Umbilical cord (tissue), 2 donors: ENCODE measurements around the gene RPE65. TPM values are rescaled to one million over a fixed set of nuclear protein-coding genes. Genes with fewer than 3 reads are reported as not detected.
"Not testable (repeated sequence)": the region's sequence is repeated elsewhere in the genome, so short reads cannot be mapped to it uniquely, and the experiment has no call there.

Experiments
- DNase-seq: peaks from one replicate; pipeline ENCODE4 v3.0.0-alpha.2; 2015; ENCODE audit warnings: low spot score
- total RNA-seq: library from RNA; depleted of rRNA; stranded (reverse); fragments of >200 nt; gene quantifications from one replicate; pipeline ENCODE4 v1.2.3, GENCODE V29; 2014; ENCODE audit warnings: low replicate concordance; ENCODE audit not compliant: insufficient read depth

The RPE65 gene
- total RNA-seq, 1 donor from 2014 or later, result 10.1 TPM

DNA sequence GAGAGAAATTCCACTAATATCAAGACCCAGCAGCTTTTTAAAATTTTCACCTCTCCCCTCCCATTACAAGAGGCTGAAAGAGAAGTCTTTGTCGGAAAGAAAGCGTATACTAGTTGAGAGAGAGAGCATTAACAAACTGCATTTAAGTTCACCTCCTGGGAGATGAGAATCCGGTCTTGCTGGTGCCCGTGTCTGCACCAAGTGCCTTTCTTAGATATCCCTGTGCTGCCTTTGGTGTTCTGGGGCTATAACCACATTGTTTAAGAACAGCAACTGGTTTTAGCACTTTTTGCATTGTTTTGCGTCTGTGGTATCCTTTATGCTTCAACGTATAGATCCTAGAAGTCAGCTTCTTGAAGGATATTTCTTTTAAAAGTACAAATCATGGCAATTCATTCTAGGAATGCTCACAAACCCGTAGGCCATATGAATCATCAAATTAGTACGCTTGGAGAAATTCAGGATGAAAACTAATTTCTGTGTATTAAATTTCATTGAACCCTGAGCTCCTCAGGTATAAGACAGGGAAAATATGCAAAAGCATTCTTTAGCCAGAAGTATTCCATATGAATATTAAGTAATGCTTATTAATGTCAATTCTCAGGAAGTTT, 3.4 kb upstream of the RPE65 start:
- no peak for DNase-seq

DNA sequence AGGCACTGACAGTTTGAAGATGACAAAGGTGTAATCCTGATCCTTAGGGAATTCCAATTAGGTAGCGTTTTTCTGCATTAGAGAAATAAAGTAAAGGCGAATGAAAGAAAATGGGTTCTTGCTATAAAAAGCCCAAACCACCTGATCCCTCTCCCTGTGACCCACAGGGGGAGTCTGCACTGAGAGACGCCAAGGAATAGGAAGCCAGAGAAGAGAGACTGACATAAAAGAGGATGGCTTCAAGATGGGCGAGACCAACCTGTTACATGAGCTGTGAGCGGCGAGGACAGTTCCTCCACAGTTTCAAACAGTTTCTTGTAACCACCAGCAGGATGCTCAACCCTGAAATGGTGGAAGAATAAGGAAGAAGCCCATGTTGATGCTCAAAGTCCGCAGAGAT, 1.4 kb downstream of the RPE65 start:
- no peak for DNase-seq

DNA sequence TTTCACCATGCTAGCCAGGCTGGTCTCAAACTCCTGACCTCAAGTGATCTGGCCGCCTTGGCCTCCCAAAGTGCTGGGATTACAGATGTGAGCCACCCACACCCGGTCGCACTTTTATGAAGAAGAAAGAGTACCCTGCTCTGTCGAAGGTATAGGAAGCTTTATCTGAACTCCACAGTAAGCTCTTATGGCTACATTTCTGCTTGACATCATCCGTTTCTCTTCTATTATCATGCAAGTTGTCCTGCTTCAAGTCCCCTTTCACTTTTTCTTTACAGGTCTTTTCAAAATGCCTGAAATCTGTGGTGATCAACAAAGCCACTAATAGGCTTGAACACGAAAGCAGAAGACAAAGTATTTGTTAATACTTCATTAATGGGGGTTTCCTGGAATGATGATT, 4.0 kb downstream of the RPE65 start:
- no peak for DNase-seq

DNA sequence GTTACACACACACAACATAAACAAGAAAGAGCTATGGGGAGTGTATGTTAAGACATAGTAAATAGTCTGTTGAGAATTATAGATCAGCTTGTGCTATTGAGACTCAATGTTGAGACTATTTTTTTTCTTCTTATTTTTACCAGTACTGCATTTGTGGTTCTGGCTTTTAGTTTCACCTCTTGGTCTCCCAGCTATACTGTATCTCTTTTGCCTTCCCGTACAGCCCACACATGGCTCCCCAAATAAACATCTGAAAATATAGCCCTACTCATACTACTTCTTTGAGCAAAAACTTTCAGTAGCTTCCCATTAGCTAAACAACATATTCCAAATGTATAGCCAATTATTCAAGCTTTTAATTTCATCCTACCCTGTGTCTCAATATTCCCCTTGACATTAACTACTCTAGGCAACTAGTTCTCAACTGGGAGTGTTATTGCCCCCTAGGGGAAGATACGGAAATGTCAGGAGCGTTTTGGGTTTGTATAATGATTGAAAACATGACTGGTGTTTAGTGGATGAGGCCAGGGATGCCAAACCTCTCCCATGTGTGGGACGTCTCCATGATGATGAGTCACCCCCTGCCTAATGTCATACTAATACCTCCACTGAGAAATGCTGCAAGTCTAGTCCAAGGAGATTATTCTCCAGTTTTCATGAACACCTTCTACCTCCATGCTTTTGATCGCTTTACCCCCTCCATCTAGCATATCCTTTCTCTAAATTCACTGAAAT, 6.8 kb downstream of the RPE65 start:
- peak; percentile 18 for DNase-seq

DNA sequence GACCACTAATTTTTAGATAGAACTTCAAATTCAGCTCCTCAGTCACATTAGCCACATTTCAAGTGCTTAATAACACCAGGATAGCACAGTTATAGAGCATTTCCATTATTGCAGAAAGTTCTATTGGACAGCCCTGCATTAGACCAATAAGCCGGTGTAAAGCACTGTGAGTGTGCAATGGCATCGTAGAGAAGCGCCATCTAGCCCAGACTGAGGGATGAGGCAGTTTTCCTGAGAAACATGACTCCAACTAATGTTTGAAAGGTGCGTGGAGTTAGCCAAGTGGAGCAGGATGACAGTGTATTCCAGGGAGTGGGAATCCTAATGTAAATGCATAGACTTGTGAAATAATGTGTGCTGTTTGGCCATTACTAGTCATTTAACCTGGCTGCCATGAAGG, 7.7 kb downstream of the RPE65 start:
- DNase-seq, result no peak

DNA sequence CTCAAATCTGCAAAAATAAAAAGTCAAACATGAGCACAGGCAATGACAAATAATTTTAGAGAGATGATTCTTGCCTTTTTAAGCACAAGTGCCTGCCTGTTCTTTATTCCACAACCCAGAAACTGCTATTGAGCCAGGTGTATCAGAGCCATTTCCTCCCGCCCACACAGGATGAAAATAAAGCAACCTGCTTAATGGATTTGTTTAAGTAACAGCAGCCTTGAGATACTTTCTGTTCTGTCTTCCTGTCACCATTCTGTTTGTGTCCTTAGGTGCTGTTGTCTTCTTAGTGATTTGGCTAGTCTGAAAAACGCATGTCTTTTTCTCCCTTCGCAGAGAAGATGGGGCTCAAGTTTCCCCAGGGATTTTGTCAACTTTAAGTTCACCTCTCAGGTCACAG, 11.4 kb downstream of the RPE65 start:
- DNase-seq, result no peak

DNA sequence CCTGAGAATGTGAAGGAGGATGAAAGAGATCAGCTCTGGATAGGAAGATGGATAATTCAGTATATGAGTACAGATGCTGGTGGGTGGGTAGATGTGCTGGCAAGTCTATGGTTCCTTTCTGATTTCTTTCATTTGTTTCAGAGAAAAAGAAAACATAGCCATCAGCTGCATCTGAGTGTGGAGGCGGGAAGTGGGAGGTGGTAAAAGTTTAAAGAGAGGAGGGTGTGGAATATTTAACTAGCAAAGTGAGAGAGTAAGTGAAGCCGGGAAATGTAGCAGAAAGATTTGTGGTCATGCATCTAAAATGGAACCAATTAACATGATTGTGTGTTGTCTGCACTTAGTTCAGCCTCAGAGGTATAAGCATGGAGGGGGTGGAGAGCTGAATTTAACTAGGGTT, 16.4 kb downstream of the RPE65 start:
- no peak for DNase-seq

DNA sequence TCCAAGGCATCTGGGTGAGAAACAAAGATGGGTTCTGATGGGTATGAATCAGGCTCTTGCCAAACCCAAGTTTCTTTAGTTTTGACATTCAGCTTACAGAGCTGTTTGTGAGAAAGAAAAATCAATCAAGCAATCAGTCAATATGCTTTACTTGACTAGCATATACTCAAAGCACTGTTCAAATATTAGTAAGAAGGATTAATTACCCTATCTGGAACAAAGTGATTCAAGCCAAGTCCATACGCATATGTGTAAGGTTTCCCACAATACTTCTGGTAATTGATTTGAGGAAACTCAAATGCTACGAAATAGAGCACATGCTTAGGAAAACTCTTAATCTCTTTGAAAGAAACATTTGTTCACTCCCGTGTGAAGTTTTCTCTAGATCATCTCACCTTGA, 18.7 kb downstream of the RPE65 start:
- DNase-seq, result no peak

DNA sequence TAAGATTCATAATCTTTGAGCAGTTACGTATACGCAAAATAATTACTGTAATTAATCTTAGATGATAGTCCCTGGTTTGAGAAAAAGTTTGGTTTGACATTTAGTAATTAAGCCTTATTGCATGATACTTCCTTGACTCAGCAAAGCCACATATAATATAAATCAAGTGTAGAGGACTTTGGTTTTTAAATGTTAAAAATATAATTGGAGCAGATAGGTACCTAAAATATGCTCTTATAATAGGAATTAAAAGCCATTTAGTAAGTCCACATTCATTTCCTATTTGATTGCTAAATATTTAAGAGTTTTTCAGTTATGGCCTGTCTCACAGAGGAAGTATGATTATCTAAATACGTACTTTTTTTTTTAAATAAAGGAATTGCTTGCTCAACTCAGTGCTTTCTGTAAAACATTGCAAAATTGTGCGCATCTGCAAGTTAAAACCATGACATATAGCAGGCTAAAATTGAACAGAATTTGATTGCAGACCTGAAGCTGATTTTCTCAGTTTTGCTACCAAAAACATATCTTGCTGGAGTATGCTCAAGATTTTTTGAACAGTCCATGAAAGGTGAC, 20.4 kb downstream of the RPE65 start:
- DNase-seq, result no peak

DNA sequence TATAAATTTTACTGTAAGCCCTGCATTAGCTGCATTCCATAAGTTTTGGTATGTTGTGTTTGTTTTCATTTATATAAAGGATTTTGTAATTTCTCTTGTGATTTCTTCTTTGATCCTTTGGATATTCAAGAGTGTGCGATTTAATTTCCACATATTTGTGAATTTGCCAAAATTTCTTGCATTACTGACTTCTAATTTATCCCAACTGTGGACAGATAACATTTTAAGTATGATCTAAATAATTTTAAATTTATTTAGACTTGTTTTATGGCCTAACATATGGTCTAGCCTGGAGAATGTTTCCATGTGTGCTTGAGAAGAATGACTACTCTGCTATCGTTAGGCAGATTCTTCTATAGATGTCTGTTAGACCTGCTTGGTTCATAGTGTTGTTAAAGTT, 23.2 kb downstream of the RPE65 start:
- DNase-seq, result no peak

DNA sequence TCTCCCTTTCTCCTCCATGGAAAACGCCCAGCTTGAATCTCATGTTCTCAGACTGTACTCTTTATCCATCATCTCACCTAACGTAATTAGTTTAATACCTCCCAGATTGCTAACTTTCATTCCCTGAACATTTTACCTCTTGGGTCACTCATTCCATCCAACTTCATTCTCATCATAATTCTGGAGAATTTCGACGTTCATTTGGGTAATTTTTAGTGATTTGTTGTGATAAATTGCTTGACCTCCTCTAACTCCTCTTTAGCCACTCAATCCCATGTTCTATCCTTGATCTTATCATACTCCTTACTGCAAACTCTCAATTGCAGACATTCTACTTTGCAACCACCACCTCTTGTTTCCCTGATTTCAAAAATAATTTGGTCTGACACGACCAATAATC, 28.4 kb downstream of the RPE65 start:
- no peak for DNase-seq

DNA sequence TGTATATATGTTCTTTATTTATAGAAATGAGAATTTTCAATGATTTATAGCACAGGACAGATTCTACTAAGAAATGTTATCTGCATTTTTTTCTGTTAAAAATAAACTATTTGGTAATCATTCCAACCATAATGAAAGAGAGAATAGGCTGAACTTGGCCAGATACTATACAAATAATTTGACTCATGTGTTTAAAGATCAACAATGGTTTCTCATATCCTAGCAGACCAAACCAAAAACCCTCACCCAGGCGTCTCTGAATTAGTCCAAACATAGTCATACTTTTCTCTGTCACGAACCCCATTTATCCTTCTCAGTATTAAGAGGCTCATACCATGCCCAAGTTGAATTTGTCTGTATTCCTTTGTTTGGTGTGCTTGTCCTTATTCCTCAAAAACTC, 40.3 kb downstream of the RPE65 start:
- DNase-seq, result no peak

DNA sequence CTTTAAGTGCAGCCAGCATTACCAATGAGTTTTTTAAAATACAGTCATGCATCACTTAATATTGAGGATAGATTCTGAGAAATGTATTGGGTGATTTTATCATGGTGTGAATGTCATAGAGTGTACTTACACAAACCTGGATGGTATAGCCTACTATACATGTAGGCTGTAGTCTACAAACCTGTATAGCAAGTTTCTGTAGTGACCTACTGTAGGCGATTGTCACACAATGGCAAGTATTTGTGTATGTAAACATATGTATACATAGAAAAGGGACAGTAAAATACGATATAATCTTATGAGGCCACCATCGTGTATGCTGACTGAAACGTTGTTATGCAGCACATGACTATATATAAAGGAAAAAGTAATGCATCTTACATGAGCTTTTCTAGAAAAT, 48.2 kb downstream of the RPE65 start:
- DNase-seq, result no peak

DNA sequence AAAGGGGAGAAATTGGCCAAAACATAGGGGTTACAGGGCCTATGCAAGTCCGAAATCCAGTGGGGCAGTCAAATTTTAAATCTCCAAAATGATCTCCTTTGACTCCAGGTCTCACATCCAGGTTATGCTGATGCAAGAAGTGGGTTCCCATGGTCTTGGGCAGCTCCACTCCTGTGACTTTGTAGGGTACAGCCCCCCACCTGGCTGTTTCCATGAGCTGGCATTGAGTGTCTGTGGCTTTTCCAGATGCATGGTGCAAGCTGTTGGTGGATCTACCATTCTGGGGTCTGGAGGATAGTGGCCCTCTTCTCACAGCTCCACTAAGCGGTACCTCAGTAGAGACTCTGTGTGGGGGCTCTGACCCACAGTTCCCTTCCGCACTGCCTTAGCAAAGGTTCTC, 54.2 kb downstream of the RPE65 start:
- not testable (repeated sequence) for DNase-seq

DNA sequence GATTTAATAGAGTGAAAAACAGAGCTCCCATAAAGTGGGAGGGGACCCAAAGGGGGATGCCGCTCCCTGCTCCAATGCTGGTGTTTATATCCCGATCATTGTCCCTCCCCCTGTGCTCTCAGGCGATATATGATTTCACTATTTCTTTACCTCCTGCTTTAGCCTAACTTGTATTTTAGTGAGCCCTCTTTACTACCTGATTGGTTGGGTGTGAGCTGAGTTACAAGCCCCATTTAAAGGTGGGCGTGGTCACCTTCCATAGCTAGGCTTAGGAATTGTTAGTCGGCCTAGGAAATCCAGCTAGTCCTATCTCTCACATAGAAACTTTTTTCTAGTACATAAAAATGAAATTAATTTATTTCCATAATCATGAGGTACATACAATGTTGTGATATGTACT, 57.3 kb downstream of the RPE65 start:
- not testable (repeated sequence) for DNase-seq

DNA sequence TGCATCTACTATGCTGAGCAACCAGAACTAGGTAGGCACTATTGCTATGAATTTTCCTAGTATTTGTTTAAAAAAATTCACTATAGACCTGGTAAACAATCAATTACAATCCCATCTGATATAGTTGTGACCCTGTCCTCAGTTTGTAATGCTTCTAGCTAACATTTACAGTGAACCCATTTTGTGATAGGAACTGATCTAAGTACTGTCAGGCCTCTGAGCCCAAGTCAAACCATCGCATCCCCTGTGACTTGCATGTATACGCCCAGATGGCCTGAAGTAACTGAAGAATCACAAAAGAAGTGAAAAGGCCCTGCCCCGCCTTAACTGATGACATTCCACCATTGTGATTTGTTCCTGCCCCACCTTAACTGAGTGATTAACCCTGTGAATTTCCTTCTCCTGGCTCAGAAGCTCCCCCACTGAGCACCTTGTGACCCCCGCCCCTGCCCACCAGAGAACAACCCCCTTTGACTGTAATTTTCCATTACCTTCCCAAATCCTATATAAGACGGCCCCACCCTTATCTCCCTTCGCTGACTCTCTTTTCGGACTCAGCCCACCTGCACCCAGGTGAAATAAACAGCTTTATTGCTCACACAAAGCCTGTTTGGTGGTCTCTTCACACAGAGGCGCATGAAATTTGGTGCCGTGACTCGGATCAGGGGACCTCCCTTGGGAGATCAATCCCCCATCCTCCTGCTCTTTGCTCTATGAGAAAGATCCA, 63.8 kb downstream of the RPE65 start:
- DNase-seq, result not testable (repeated sequence)

DNA sequence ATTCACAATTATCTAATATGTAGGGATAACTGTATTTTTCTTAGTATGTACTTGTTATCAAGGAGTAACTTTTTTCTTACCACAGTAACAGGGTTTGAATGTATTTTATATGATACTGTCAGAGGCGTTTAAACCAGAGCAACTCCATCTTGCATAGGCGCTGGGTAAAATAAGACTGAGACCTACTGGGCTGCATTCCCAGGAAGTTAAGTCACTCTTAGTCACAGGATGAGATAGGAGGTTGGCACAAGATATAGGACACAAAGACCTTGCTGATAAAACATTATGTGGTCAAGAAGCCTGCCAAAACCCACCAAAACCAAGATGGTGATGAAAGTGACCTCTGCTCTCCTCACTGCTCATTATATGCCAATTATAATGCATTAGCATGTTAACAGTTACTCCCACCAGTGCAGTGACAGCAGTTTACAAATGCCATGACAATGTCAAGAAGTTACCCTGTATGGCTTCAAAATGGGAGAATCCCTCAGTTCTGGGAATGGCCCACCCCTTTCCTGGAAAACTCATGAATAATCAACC, 64.8 kb downstream of the RPE65 start:
- peak; percentile 8 for DNase-seq

DNA sequence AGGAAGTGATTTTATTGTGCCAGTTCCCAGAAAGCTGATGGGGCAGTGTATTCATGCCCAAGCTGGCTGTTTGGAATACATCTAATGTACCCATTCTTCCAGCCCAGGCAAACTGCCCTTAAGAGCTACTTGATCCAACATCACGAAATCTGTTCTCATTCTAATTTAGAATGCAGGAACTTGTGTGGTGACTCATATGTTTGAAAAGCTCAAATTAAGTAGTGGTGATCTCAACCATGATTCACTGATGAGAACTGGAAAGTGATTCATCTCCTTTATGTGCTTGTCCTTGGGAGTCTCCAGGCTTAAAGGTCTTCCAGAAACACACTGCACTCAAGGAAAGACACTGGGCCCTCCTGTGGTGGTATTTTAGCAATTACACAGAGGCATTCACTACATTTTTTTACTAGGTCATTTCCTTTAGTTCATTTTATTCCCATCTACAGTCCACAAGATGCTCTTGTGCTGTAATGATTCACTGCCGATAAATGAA, 65.4 kb downstream of the RPE65 start:
- DNase-seq, result peak; percentile 96

DNA sequence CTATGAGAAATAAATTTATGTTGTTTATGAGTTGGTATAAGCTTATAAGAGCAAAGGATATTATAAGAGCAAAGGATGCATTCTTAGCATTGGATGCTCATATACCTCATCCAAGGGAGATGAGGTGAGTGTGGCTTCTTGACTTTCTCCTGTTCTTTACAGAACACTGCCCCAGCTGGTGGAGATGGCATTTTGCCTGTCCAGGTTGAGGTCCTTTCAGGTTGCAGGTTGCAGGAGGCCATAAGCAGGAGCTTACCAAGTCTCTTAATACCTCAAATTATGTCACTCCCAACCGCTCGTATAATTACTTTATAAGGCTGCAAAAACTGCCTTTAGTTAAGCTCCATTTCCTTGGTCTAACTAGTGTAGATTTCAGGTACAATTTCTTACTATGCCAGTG, 66.7 kb downstream of the RPE65 start:
- DNase-seq, result no peak

DNA sequence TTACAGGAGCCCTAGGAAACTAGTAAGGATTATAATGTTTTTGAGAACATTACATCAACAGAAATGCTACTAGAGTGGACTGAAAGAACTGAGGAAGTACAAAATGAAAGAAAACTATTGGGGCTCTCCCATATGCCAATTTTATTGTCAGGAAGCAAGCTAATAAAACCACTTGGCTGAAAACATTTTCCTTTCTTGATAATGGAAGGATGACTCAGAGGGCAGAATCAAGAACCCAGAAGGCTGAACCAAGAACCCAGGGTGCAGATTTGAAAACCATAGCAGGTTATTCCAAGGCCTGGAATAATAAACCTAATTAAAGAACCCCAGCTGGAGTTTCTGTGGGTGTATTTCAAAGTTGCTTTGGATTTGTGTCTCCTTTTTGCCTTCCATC, 70.7 kb downstream of the RPE65 start:
- DNase-seq, result no peak
